ENCODE measurements around the gene MTM1. TPM values are rescaled to one million over a fixed set of nuclear protein-coding genes. Genes with fewer than 3 reads are reported as not detected.

The MTM1 gene
- total RNA-seq, result 40.6 and 47.8 TPM in 2 replicates

GRCh38 chrX:150568320-150569154 is at the start of gene MTM1:
Gene MTM1 (plus strand): TSS chrX:150568621. CDS start chrX:150592615, 23,994 bp downstream.
- intact Hi-C loops (cut with micrococcal nuclease), result loop anchor here (1.0 to 10.0 kb wide), 6 partner anchors 20 to 829 kb away; partner anchors contain the start of genes CD99L2, MTMR1 and VMA21

GRCh38 chrX:150522494-150522893 is 45.9 kb upstream of the MTM1 start:
- intact Hi-C loops (cut with micrococcal nuclease), result no loop called here

GRCh38 chrX:150525061-150525919 is 43.1 kb upstream of the MTM1 start:
- intact Hi-C loops (cut with micrococcal nuclease), result no loop called here

DNA sequence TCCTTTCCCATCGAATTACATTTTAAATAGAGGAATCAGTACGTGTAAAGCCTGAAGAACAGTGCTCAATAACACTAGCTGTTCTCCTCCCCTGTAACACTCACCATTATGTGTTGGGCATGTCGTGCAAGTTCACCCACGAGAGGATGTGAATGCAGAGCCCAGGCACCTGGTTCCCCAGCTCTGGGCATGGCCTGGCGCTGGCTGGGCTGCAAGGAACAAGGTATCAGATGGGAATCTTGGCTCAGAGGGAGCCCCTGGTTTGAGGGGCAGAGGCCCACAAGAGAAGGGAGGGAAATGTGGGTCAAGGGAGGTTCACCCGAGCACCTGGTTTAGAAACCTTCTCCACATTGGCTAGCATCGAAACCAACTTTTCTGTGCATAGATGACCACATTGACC is 41.7 kb upstream of the MTM1 start:
- intact Hi-C loops (cut with micrococcal nuclease), result no loop called here

DNA sequence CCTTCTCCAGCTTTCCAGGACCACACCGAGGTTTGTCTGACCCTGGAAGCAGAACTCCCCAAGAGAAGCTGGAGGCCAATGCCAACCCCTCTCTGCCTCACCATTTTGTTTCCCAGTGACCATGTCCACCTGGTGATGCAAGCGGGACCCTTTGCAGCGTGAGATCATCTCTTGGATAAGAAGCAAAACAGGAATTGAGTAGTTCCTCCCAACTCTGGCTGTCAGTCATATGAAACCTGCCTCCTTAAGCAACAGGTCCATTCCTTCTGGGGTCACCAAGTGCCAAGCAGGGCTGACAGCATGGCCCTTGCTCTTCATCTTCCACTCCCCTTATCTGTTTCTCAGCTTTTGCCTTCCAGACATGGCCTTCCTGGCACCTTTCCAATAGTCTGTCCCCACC is 41.3 kb upstream of the MTM1 start:
- intact Hi-C loops (cut with micrococcal nuclease), result no loop called here

GRCh38 chrX:150529587-150529986 is 38.8 kb upstream of the MTM1 start:
- intact Hi-C loops (cut with micrococcal nuclease), result no loop called here

DNA sequence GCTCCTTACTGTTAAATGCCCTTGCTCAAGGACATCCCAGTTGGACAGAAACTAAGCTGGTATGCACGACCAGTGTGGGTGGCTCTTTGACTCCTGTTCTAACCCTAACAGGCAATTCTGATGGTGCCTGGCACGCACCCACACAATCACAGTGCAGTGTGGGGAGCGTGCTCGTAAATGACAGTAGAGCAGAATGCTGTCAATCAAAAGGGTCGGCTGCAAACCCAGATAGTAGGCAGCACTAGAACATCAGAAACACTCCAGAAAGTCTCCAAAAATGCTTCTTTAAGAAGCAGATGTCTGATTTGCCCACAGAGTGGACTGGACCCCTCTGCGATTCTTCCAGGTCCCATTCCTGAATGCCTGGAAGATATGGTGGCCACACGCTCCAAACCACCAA is 37.6 kb upstream of the MTM1 start:
- intact Hi-C loops (cut with micrococcal nuclease), result no loop called here

DNA sequence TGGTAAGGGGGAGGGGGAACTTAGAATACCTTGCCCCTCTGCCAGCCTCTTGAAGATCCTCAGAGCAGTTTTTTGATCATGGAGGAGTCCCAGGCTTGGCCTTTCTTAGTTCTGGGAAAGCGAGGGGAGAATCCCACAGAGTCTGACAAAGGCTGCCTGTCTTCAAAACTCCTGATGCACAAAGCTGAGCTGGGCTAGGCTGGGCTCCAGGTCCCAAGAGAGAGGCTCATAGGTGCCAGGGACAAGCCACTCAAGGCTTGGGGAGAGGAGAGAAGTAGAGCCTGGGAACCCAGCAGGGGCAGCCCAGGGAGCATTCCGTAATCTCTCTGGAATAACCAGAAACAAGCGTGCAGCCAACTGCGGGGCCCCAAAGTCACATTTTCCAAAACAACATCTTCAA is 37.0 kb upstream of the MTM1 start:
- intact Hi-C loops (cut with micrococcal nuclease), result no loop called here

DNA sequence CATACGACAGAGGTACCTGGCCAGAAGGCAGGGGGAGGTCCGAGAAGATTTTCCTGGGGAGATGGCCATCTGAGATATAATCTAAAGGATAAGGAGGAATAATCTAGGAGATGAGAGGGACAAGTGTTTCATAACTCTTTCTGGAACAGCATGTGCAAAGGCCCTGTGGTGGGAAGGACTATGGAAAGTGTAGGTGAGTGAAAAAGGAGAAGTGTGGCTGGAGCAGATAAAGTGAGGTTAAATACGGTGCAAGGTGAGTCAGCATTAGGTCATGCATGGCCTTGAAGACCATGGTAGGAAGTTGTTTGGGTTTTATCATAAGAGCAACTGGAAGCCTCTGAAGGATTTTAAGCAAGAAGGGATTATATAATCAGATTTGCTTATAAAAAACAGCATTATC is 34.6 kb upstream of the MTM1 start:
- intact Hi-C loops (cut with micrococcal nuclease), result no loop called here

GRCh38 chrX:150536455-150537116 is 31.8 kb upstream of the MTM1 start:
- intact Hi-C loops (cut with micrococcal nuclease), result no loop called here

GRCh38 chrX:150537851-150538250 is 30.6 kb upstream of the MTM1 start:
- intact Hi-C loops (cut with micrococcal nuclease), result no loop called here

- intact Hi-C loops (cut with micrococcal nuclease), result no loop called here
Observed at GRCh38 chrX:150540965-150541364, 27.5 kb upstream of the MTM1 start.

DNA sequence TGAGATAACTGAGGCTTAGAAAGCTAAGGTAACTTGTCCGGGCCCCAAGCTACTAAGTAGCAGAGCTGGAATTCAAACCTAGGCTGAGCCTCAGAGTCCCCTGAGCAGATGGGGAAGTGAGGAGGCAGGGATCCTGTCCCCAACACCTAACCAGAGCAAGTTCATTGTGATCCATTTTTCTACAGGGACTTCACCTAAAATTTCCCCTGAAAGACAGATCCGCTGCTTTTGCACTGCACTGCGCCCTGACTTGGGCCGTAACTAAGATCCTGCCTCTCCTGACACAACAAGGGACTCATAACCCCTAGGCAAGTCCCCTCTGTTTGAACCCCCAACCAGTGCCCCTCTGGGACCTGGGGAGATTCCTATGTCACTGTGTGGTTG is 25.6 kb upstream of the MTM1 start:
- intact Hi-C loops (cut with micrococcal nuclease), result no loop called here

DNA sequence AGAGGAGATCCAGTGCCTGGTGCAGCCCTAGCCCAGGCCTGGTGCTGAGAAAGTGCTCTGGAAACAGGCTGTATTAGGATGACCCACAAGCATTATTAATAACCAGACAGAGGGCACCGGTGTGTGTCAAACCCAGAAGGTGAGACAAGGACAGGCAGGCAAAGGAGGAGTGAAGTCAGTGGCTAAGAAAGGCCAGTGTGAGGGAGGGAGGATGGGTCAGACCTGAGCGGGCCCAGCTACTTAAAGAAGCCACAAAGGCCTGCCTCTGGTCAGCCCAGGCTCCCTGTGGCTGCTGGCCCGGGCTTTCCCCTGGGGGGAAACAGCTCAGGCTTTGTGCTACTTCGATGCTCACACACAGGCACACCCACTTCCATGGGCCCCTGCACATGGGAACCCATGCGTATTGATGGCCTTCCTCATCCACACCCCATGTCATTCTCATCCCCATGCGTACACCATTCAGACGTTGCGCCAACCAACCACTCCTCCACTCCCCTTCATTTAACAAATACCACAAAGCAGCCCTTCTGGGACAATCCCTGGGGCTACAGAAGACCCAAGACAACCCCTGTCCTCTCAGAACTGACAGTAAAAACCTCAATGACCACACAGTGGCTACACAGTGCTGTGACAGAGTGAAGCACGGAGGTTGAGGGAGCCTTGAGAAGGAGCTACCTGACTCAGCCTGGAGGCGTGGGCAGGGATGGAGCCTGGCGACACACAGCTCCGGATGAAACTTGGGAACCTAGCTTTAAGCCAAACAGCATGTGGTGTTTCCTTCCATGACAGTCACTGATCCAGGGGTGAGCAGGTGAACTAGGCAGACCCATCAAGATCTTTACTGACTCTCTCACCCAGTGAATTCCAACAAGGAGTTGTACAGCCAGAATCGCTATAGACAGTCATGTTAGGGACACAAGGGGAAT is 24.9 kb upstream of the MTM1 start:
- intact Hi-C loops (cut with micrococcal nuclease), result no loop called here

GRCh38 chrX:150544222-150544787 is 24.1 kb upstream of the MTM1 start:
- intact Hi-C loops (cut with micrococcal nuclease), result no loop called here

GRCh38 chrX:150544835-150545770 is 23.3 kb upstream of the MTM1 start:
- intact Hi-C loops (cut with micrococcal nuclease), result loop anchor here (5.0 kb wide), 1 partner anchor 42 kb away; no protein-coding TSS in a partner anchor

- intact Hi-C loops (cut with micrococcal nuclease), result loop anchor here (5.0 kb wide), 1 partner anchor 41 kb away; no protein-coding TSS in a partner anchor
Observed at GRCh38 chrX:150546711-150547153, 21.7 kb upstream of the MTM1 start.

GRCh38 chrX:150547375-150548115 is 20.9 kb upstream of the MTM1 start:
- intact Hi-C loops (cut with micrococcal nuclease), result loop anchor here (1.0 to 5.0 kb wide), 2 partner anchors 21 to 40 kb away; partner anchors contain the start of gene MTM1
